OCI-M1 (cell line): ENCODE measurements around the gene POLR1C.
"Not testable (repeated sequence)": the region's sequence is repeated elsewhere in the genome, so short reads cannot be mapped to it uniquely, and the experiment has no call there.

Experiments used
- DNase-seq: peaks from one replicate; lab custom pipeline; 2025; lab: John Stamatoyannopoulos, UW

The POLR1C gene

DNA sequence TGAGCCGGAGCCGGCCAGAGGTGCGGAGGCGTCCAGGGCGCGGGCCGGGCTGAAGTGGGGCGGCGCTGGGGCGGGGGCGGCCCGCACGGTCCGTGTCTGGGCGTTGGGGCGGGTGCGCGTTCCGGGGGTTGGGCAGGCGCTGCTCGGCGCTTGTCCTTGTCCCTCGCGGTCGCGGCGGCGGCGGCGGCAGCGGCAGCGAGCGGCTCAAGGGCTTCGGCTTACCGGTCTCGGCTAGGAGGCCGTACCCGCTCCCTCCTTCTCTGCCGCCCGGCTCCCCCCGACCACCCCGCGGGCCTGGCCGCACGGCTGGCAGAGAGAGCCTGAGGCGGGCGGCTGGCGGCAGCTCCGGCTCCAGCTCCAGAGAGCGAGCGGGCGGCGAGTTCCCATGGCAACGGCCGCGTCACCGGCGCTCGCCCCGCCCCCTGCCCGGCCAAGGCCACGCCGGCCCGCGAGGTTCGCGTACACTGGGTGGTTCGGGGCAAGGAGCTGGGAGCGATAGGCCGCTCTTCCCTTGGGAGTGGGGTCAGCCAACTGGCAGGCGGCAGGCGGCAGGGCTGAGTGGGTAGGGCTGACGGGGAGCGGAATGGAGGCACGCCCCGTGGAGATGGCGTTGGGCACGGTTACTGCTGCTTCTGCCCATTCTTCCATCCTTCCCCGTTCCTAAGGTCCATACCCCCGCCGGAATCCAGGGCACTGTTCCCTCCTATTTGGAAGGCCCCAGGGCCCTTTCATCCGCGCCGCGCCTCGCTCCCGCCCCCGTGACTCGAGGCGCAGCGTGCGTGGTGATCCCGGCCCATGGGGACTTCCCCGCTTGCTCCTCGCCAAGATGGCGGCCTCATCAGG lies 6.7 kb upstream of the POLR1C start, which contains the start of gene LRRC73:
Gene LRRC73, minus strand, starts transcription at position 363 of the 843 bp plus-strand sequence. CDS start 561 bp downstream, outside the sequence.
- DNase-seq: peak; percentile 88

DNA sequence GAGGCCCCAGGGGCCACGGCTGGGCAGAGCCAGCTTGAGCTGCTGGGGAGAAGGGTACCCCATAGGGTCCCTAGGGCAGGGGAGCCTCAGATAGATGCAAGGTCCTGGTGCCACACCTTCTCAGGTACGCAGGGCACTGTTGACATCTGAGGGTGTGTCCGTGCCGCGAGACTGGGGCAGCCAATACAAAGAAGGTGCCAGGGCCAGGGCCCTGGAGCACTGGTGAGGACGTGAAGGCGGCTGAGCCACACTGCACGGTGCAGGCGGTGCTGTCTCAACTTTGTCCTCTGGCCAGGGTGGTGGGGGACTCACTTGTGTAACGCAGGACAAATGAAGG lies 6.1 kb upstream of the POLR1C start:
- no peak for DNase-seq

DNA sequence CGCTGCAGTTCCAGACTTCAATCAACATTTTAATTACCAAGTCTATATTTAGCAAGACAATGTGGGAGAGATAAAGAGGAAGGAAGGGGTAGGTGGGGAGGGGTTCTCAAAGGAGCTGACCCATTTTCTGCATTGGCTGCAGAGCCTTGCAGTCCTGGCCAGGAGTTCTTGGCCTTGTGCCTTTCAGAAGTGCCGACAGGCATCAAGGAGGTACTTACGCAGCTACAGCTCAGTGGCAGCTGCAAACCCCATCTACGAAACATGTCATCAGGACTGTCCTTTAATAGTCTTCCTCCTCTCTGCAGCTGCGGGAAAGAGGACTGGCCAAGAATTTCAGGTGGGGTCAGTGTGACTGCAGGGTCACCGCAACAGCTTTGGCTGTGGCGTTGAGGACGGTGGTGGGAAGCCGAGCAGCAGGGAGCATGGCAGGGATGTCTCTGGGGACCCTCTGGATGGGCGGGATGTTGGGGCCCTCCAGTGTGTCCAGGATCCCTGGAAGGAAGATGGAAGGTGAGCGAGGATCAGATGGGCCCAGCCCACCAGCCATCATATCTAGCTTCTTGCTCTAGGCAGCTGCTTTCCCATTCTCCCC lies 5.0 kb upstream of the POLR1C start:
- no peak for DNase-seq

DNA sequence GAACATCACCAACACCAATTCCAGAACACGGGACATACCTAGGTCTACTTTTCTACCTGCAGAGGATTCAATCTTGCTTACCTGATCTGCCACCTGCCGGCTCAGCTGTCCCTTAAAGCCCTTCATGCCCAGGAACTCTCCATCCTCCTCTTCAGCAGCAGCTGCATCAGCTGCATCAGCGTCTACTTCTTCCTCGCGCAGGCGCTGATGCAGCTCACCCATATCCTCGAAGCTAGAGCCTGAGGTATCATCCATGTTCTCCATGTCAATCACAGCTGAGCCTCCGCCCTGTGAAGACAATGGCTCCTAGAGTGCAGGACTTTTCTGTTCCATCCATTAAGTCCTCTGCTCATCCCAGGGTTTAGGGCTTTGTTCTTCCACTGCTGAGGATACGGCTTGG lies 1.1 kb upstream of the POLR1C start:
- no peak for DNase-seq

DNA sequence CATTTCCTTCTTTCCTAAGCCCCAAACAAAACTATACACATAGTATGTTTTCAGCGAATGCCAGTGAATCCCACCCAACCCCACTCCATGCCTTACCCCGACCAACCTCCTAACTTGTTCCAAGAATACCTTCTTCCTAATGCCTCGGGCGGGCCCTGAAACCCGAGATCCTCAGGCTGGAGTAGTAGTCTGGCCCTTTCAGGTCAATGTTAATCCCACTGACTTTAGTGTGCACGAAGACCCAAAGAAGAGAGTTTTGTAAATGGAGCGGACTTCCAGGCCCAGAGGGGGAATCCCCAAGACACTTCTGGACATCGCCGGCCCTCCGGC lies 557 bp upstream of the POLR1C start:
- DNase-seq: no peak

DNA sequence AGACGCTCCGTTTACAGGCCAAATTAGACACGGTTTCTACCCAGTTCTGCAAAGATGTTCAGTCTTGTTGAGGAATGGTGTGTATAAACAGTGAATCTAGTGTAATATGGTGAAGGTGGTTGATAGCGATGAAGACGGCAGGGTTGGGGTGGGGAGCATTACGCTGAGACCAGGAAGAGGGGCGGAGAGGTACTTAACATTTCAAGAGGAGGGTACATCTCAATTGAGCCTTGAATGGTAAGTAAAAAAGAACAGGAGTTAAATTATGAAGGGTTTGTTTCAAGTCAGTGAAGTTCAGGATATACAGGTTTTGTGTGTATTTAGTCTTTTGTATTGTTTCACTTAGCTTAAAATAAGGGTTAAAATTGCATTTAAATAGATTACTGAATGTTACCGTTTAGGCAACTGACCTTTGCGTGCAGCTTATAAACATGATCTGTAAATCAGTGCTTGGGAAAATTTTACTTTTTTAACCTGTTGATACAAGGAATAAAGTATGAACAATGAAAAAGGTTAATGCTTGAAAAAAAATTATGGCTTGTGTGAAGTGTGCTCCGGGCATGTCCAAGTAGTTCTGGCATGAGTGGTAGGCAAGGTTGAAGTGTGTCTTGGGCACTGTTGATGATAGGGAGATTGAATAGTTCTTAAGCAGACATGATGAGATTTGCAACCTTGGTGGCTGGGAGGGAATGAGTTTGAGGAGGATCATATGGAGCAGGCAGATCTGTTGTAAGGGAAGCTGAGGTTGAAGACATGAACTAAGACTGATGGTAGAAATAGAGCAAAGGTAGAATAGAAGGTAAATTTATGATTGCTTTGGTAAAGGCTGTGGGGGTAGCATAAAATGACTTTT lies 842 bp downstream of the POLR1C start:
- peak; percentile 53 for DNase-seq

DNA sequence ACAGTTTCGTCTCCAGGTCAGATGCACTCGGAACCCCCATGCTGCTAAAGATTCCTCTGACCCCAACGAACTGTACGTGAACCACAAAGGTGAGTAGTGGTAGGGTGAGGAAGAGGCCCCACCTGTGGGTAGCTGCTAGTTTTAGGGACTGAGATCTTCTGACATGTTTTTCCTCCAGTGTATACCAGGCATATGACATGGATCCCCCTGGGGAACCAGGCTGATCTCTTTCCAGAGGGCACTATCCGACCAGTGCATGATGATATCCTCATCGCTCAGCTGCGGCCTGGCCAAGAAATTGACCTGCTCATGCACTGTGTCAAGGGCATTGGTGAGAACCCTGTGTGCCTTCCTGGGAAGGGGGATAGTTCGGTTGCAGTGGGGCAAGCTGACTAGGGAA lies 3.2 kb downstream of the POLR1C start:
- DNase-seq: no peak

DNA sequence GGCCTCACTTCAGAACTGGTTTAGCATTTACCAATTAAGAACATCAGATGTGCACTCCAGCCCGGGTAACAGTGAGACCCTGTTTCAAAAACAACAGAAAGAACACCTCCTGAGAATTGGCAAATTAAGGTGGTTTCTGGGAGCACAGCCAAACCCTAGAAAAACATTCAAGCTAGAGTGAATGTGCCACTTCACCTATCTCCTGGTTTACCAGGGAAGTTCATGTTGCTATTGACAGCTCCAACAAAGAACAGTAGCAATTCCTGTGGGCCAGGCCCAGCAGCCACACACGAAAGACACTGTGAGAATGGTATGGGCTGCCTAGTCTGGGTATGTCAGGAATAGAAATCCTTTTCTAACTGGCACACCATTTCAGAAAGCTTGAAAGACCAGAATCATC lies 4.9 kb downstream of the POLR1C start:
- no peak for DNase-seq

DNA sequence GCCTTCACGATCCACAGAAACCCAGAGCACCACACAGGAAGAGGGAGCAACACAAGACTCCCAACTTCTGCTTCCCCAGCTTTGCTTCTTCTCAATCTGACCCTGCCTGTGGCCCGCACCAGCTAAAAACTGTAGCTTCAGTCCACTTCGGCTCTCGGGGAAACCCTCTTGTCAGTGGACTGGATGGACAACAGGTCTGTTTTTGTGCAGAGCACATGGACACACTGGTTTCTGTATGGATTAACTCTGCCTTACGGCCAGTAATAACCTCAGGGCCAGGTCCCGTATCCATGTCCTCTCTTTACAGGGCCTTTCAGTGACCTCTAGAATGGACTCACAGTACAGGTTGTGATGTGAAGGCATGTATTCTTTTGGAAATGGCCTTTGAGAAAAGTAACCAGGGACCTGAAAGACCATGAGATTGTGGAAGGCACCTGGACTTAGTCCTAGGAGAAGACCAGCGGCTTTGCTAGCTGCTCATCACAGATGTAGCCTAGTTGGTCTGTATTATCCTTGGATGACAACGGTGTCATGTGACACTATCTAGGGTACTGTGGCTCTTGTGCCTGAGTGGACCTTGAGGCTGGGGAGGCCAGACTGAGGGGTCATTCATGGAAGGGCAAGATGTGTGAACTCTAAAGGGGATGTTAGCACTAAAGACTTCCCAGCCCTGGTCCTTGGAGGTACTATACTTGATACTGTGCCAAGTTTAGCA lies 5.8 kb downstream of the POLR1C start:
- no peak for DNase-seq

DNA sequence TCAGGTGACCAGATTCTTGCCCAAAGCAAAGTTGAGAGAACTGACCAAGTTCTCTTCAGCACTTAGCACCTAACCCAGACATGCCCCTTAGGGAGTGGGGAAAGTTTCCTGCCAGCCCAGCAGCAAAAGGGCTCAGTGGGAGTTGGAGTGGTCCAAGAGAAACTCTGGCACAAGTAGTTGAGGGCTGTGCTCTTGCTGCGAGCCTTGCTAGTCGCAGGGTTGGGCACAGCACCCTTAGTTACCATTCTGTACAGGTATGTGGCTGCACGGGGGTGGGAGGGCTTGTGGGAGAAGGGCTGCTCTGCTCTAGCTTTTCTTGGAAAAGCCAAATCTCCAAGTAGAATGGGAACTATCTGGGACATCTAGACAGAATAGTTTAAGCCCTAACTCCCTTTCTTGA lies 6.4 kb downstream of the POLR1C start:
- DNase-seq: no peak

DNA sequence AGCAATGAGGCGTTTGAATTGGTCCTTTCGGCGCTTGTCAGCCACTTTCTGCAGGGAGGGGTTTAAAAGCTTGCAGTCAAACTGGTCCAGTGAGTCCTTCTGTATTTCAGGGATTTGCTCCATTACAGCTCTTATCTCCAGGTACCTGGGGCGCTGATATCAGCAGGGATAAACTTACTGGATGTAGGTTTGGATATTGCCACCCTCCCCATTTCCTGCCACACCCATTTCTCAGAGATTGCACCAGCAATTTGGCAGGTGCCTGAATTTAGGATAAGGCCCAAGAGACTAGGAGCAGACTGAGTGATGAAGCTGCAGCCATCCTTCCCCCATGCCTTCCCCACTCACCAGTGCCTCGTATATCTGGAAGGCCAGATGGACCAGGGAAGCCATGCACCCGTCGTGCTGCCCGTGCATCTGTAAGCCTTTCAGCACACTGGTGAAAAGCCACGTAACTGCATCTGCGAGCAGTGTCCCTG lies 7.6 kb downstream of the POLR1C start:
- DNase-seq: no peak

DNA sequence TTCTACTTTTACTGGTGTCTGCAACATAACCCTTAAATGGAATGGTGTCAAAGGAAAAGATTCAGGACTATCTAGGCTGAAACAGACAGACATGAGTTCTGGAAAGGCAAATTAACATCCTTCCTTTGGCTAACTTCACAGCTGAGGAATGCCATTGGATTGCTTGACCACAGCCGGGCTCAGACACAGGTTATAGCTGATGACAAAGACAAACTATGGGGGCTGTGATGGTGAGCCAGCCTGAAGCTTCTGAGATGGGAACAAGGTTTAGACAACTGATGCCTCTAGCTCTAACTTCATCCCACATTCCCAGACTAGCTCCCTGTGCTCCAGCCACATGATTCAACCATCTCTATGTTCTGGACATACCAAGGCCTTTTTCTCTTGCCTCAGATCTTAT lies 15.3 kb downstream of the POLR1C start:
- DNase-seq: no peak

DNA sequence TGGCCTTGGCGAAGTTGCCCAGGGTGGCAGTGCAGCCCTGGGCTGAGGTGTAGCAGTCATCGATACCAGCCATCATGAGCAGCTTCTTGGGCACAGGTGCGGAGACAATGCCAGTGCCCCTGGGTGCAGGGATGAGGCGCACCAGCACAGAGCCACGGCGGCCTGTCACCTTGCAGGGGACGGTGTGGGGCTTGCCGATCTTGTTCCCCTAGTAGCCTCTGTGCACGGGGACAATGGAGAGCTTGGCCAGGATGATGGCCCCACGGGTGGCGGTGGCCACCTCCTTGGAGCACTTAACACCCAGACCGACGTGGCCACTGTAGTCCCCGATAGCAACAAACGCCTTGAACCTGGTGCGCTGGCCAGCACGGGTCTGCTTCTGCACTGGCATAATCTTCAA lies 22.1 kb downstream of the POLR1C start:
- not testable (repeated sequence) for DNase-seq

DNA sequence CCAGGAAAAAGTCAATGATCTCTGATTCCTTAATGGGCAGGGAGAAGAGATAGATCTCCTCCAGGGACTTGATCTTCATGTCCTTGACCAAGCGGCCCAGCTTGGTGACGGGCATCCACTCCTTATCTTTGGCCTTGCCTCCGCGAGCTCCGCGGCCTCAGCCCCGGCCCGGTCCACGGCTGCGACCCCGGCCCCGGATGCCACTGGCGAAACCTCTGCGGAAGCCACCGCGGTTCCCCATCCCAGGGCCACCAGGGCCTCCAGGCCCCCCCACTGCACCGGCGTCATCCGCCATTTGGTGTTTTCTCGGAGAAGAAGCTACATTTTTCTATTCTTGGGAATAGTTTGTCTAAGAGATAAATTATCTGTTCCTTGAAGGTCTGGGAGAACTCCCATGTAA lies 22.5 kb downstream of the POLR1C start:
- not testable (repeated sequence) for DNase-seq

DNA sequence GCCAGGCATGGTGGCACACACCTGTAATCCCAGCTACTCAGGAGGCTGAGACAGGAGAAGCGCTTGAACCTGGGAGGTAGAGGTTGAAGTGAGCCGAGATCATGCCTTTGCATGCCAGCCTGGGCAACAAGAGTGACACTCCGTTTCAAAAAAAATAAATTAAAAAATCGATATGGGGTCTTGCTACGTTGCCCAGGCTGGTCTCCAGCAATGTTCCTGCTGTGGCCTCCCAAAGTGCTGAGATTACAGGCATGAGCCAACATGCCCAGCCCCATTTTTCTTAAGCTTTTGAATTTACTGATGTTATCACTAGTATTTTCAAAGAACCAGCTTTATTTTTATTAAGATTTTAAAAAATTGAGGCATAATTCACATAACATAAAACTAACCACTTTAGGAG lies 23.6 kb downstream of the POLR1C start:
- DNase-seq: no peak

DNA sequence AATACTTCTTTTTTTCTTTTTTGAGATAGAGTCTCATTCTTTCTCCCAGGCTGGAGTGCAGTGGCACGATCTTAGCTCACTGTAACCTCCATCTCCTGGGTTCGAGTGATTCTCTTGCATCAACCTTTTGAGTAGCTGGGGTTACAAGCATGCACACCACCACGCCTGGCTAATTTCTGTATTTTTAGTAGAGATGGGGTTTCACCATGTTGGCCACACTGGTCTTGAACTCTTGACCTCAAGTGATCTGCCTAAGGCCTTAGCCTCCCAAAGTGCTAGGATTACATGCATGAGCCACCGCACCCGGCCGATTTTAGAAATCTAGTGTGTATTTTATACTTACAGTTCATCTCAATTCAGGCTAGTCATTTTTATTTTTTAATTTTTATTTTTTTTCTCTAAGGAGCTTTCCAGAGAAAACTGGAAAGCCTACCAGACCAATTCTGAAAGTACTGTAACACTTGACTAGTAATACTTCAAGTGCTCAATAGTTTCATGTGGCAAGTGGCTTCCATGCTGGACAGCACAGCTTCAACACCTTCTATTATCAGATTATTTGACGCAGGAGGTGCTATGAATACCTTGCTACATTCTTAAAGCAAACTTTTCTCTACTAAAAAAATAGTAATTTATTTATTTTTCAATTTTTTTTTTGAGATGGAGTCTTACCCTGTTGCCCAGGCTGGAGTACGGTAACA lies 25.0 kb downstream of the POLR1C start:
- DNase-seq: no peak

DNA sequence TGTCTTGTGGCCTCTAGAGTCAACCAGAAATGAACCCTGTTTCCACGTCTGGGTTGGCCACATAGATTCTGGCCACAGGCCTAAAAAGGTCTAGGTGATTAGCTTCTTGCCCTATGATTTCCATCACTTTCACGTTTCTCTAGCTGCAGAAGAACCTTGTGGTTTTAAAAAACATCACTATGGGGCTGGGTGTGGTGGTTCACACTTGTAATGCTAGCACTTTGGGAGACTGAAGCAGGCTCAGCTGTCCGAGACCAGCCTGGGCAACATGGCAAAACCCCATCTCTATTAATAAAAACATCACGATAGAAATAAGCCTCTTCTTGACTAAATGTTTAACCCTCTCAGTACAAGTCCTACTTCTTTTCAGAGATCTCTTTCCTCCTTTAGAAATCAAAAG lies 27.6 kb downstream of the POLR1C start:
- DNase-seq: no peak

DNA sequence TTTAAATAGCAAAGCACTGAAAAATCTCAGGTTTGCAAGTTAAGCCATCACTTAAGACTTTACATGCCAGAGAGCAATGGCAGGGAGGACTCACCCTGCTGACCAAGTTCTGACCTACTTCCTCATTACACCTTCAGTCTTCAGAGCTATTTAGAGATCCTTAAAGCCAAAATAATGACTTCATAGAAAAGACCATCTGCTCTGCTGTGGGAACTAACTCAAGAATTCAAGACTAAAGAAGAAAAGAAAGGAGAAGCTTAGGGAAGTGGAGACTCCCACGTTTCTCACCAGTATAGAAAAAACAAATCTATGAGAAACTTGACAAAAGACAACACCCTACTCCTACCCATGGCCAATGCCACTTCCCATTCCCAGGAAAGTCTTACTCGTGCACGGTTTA lies 30.3 kb downstream of the POLR1C start:
- DNase-seq: no peak

DNA sequence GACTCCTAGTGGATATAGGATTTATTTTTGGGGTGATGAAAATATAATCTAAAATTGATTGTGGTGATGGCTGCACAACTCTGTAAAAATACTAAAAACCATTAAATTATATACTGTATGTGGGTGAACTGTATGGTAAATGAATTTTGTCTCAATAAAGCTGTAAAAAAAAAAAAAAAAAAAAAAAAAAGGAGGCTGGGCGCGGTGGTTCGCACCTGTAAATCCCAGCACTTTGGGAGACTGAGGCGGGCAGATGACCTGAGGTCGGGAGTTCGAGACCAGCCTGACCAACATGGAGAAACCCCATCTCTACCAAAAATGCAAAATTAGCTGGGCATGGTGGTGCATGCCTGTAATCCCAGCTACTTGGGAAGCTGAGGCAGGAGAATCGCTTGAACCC lies 40.7 kb downstream of the POLR1C start:
- DNase-seq: not testable (repeated sequence)

DNA sequence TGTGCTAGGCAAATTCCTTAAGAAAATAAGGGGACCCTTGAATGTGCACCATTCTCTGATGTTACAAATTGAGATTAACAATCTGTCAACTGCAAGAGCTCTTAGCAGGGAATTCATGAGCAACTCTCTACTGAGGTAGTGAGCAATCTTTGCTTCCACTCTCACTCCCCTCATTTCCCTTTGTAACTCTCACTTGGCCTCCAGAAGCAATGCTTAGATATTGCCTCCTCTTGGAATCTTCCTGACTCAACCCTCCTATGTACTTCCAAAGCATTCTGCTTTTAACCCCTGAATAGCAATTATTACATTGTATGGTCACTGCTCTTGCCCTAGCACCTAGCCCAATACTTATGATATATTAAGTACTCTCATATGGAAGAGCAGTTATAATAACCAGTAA lies 42.4 kb downstream of the POLR1C start:
- no peak for DNase-seq

DNA sequence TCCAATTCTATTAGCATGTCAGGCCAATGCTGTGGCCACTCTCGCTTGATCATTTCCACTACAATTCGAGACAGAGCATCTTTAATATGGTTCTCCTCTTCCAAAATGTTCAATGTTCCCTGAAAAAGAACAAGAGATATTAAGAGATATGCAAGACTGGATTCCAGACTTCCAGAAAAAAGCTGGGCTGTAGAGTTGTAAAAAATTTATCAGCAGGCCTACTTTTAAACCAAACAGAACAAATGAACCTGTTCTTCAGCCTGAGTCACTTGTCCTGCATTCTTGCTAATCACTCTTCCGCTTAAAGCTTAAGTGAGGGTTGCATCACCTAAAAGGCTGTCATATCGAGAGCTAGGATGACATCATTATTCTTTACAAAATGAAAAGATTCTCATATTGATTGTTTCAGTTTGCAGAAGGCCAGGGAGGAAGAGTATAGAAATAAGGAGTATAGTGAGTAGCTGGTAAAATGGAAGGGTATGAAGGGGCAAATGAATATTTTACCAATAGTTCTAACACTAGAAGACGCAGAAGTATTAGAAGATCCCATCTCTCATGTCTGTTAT lies 54.1 kb downstream of the POLR1C start:
- peak; percentile 76 for DNase-seq
